PC-9 (cell line): ENCODE results near the gene MEMO1.

Experiments
- EZH2 ChIP-seq: fragments of 200-600 bp; sonication (generic); IDR thresholded peaks from 2 replicates; pipeline ENCODE4 v1.8.0; 2017; ENCODE audit warnings: antibody characterized with exemption, low read depth
- TF ChIP-seq, protein P1 (sequence below): fragments of 200-600 bp; sonication (generic); conservative IDR thresholded peaks from 2 replicates; pipeline ENCODE4 v1.6.1; 2017; ENCODE audit warnings: mixed run types, antibody characterized with exemption, mild to moderate bottlenecking, moderate library complexity

GRCh38 chr2:31962757-31963361 is 47.9 kb downstream of the MEMO1 start:
- TF ChIP-seq, protein P1, sequence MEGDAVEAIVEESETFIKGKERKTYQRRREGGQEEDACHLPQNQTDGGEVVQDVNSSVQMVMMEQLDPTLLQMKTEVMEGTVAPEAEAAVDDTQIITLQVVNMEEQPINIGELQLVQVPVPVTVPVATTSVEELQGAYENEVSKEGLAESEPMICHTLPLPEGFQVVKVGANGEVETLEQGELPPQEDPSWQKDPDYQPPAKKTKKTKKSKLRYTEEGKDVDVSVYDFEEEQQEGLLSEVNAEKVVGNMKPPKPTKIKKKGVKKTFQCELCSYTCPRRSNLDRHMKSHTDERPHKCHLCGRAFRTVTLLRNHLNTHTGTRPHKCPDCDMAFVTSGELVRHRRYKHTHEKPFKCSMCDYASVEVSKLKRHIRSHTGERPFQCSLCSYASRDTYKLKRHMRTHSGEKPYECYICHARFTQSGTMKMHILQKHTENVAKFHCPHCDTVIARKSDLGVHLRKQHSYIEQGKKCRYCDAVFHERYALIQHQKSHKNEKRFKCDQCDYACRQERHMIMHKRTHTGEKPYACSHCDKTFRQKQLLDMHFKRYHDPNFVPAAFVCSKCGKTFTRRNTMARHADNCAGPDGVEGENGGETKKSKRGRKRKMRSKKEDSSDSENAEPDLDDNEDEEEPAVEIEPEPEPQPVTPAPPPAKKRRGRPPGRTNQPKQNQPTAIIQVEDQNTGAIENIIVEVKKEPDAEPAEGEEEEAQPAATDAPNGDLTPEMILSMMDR, result no peak
- TF ChIP-seq EZH2, result no peak
